CD4-positive, alpha-beta memory T cell (primary cell): Measurements from ENCODE around the gene HOXB5. TPM values are rescaled to one million over a fixed set of nuclear protein-coding genes. Genes with fewer than 3 reads are reported as not detected.

ENCODE experiments used
- CTCF ChIA-PET: fragments of 350-600 bp; sonication (Branson Sonifier 250); formaldehyde crosslinking; loops from one replicate; lab custom pipeline; 2021; ENCODE audit warnings: inconsistent platforms; ENCODE audit not compliant: partially characterized antibody; lab: Charles Lee
- POLR2A ChIA-PET: fragments of 350-600 bp; sonication (Branson Sonifier 250); formaldehyde crosslinking; loops from one replicate; lab custom pipeline; 2021; ENCODE audit not compliant: partially characterized antibody; lab: Charles Lee
- DNase-seq, 5 donors: peaks; one replicate each; pipeline versions ENCODE4 v3.0.0 to v3.0.0-alpha.2; 2020 to 2022; ENCODE audit warnings: mixed read lengths in 1 of 5
- H3K27ac ChIP-seq: one replicate; pipeline ENCODE4 v1.7.0; 2013; ENCODE audit warnings: low read depth, low read length
- H3K27me3 ChIP-seq: 2 replicates; pipeline ENCODE4 v1.7.0; 2013; ENCODE audit warnings: mild to moderate bottlenecking, low read length, moderate library complexity; ENCODE audit not compliant: insufficient read depth
- H3K36me3 ChIP-seq: 2 replicates; pipeline ENCODE4 v1.7.0; 2013; ENCODE audit warnings: mild to moderate bottlenecking, low read length, moderate library complexity; ENCODE audit not compliant: insufficient read depth
- H3K4me1 ChIP-seq: 2 replicates; pipeline ENCODE4 v1.7.0; 2013; ENCODE audit warnings: mild to moderate bottlenecking, low read length, moderate library complexity; ENCODE audit not compliant: insufficient read depth
- H3K4me3 ChIP-seq, 2 donors: one replicate each; pipeline ENCODE4 v1.7.0; 2013; ENCODE audit warnings: low read length in 2 of 2, mild to moderate bottlenecking in 1 of 2
- H3K9me3 ChIP-seq, 2 donors: one replicate each; pipeline ENCODE4 v1.7.0; 2013; ENCODE audit warnings: low read length in 2 of 2, control low read depth in 1 of 2; ENCODE audit not compliant: control insufficient read depth in 1 of 2
- H3K27ac Mint-ChIP-seq, 7 donors: one replicate each; pipeline ENCODE4 v1.8.0; 2020 to 2021; ENCODE audit warnings: mixed read lengths in 7 of 7, mild to moderate bottlenecking in 6 of 7, inconsistent platforms in 3 of 7, moderate library complexity in 3 of 7
- H3K27me3 Mint-ChIP-seq, 2 donors: one replicate each; pipeline ENCODE4 v1.8.0; 2020 to 2021; ENCODE audit warnings: mixed read lengths in 2 of 2
- H3K36me3 Mint-ChIP-seq, 2 donors: one replicate each; pipeline ENCODE4 v1.8.0; 2020 to 2021; ENCODE audit warnings: mixed read lengths in 2 of 2, inconsistent platforms in 1 of 2, mild to moderate bottlenecking in 1 of 2
- H3K4me1 Mint-ChIP-seq, 4 donors: one replicate each; pipeline ENCODE4 v1.8.0; 2020 to 2021; ENCODE audit warnings: mixed read lengths in 4 of 4, mild to moderate bottlenecking in 1 of 4
- H3K4me3 Mint-ChIP-seq, 8 donors: one replicate each; pipeline ENCODE4 v1.8.0; 2020 to 2021; ENCODE audit warnings: mixed read lengths in 8 of 8, mild to moderate bottlenecking in 7 of 8, moderate library complexity in 6 of 8, inconsistent platforms in 3 of 8
- H3K9me3 Mint-ChIP-seq, 8 donors: one replicate each; pipeline ENCODE4 v1.8.0; 2020 to 2021; ENCODE audit warnings: mixed read lengths in 8 of 8, mild to moderate bottlenecking in 5 of 8, inconsistent platforms in 3 of 8, moderate library complexity in 1 of 8
- intact Hi-C: fragments of 100-400 bp; cut with micrococcal nuclease; formaldehyde crosslinking; loops from one replicate; pipeline ENCODE4 v1.15.1; 2023
- polyA plus RNA-seq, 2 donors: library from polyadenylated mRNA; unstranded; fragments of 300-500 nt; fragmentation: Illumina TruSeq; gene quantifications; one replicate each; pipeline ENCODE4 v1.2.3, GENCODE V29; 2021
- total RNA-seq, 2 experiments: library from RNA; stranded (reverse); gene quantifications; one replicate each; pipeline ENCODE4 v1.2.3, GENCODE V29; 2021

The HOXB5 gene
- total and polyA plus RNA-seq, 4 experiments from 2014 or later, result not detected

- H3K27me3 Mint-ChIP-seq, result peaks cover 43 to 70% of the 10 kb centered on the region in 2 donors
- POLR2A ChIA-PET, result interaction anchor here (1.0 kb wide), 1 partner anchor 65 kb away, joined by 3 read pairs; no protein-coding TSS in a partner anchor
- CTCF ChIA-PET, result interaction anchor here (1.1 to 1.4 kb wide), 3 partner anchors 13 to 581 kb away, joined by 3 read pairs; no protein-coding TSS in a partner anchor
- no peak overlapping the region for H3K4me3 Mint-ChIP-seq
- H3K4me3 ChIP-seq, result no peak overlapping the region
- H3K4me1 Mint-ChIP-seq, result peaks cover 9 to 39% (median 23%) of the 10 kb centered on the region in 4 donors
- peaks cover 47% of the 10 kb centered on the region for H3K4me1 ChIP-seq
- H3K36me3 ChIP-seq, result no peaks in the 10 kb centered on the region
- H3K9me3 ChIP-seq, result no peaks in the 10 kb centered on the region
- peaks cover 60% of the 10 kb centered on the region for H3K27me3 ChIP-seq
- H3K9me3 Mint-ChIP-seq, result no peaks in the 10 kb centered on the region
- H3K36me3 Mint-ChIP-seq, result peaks cover 0 to 6% of the 10 kb centered on the region in 2 donors
- no peak overlapping the region for H3K27ac Mint-ChIP-seq
- no peak for DNase-seq
- H3K27ac ChIP-seq, result no peak overlapping the region
- intact Hi-C loops, result no loop called here
These were observed 12.7 kb upstream of the HOXB5 start for GRCh38 chr17:48605991-48606891.

- peaks cover 40% of the 10 kb centered on the region for H3K4me1 ChIP-seq
- DNase-seq, result no peak
- POLR2A ChIA-PET, result no interaction called here
- H3K27me3 Mint-ChIP-seq, result peaks cover 48 to 70% of the 10 kb centered on the region in 2 donors
- CTCF ChIA-PET, result interaction anchor here (0.6 to 1.4 kb wide), 3 partner anchors 13 to 580 kb away, joined by 3 read pairs; no protein-coding TSS in a partner anchor
- H3K4me3 Mint-ChIP-seq, result peak overlapping the region in 1 of 8 donors; percentile 61
- H3K27ac Mint-ChIP-seq, result peak overlapping the region in 1 of 7 donors; percentile 33
- no peaks in the 10 kb centered on the region for H3K36me3 ChIP-seq
- H3K9me3 ChIP-seq, result no peaks in the 10 kb centered on the region
- H3K27me3 ChIP-seq, result peaks cover 62% of the 10 kb centered on the region
- H3K9me3 Mint-ChIP-seq, result no peaks in the 10 kb centered on the region
- intact Hi-C loops, result no loop called here
- no peak overlapping the region for H3K27ac ChIP-seq
- H3K4me1 Mint-ChIP-seq, result peaks cover 7 to 32% (median 17%) of the 10 kb centered on the region in 4 donors
- no peaks in the 10 kb centered on the region for H3K36me3 Mint-ChIP-seq
- H3K4me3 ChIP-seq, result no peak overlapping the region
These were observed 11.9 kb upstream of the HOXB5 start for GRCh38 chr17:48605409-48605919.

GRCh38 chr17:48604770-48605329 is 11.3 kb upstream of the HOXB5 start, which contains the start of gene HOXB6:
Gene HOXB6, minus strand, starts transcription at chr17:48604986. Its CDS starts 6,836 bp downstream, at chr17:48598150.
- Histone ChIP-seq H3K4me3 (no peak within 1 kb of the TSS), H3K36me3 (no peaks in the 10 kb centered on the region), H3K27me3 (peaks cover 65% of the 10 kb centered on the region), H3K9me3 (no peaks in the 10 kb centered on the region), H3K4me1 (peaks cover 34% of the 10 kb centered on the region), H3K27ac (no peak within 1 kb of the TSS)
- Mint-ChIP-seq H3K27me3 (peaks cover 54 to 76% of the 10 kb centered on the region in 2 donors), H3K36me3 (no peaks in the 10 kb centered on the region), H3K4me1 (peaks cover 7 to 32% (median 17%) of the 10 kb centered on the region in 4 donors), H3K27ac (peak within 1 kb of the TSS in 1 of 7 donors; percentile 33), H3K4me3 (peak within 1 kb of the TSS in 7 of 8 donors; percentile 5 to 75 (median 41)), H3K9me3 (no peaks in the 10 kb centered on the region)
- POLR2A ChIA-PET, result interaction anchor here (0.7 to 1.0 kb wide), 2 partner anchors 12 to 20 kb away, joined by 3 read pairs; partner anchors contain the start of gene HOXB5
- no peak for DNase-seq
- CTCF ChIA-PET, result interaction anchor here (0.7 to 1.4 kb wide), 3 partner anchors 32 to 579 kb away, joined by 3 to 4 read pairs (median 3); no protein-coding TSS in a partner anchor
- intact Hi-C loops, result no loop called here

DNA sequence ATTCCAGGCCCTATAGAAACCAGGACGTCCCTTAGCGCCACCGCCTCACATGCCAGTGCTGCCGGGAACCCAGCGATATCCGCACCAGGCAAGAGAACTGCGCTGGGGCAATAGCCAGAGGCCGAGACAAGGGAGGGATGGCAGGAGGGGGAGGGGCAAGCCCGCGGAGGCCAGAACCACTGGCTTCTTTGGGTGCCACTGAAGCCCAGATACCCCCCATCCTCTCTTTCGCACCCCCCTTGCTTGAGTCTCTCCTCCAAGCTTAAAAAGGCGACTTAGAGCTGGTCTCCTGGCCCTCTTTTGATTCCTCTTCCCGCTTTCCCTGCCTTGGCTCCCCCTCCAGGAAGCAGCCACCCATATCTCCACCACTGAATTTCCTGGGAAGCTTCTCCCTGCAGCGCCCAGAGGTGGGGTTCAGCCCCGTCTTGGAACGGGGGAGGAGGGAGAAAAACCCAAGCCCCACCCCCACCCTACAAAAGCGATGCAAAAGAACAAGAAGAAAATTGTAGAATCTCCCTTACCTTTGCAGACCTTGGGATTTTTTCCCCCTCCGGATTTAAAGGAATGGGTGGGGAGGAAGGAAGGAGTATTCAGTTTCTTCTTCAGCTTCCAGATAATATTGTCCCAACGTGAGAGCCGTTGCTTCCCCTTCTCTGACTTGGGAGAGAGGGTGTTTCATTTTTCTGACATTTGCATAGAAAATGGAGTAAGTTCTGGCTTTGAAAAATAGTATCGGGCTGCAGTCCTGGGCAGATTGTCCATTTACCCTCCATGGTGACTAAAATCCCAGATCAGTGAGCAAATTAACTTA is 10.6 kb upstream of the HOXB5 start:
- no peak for DNase-seq
- Histone ChIP-seq H3K27me3 (peaks cover 64% of the 10 kb centered on the region), H3K4me1 (peaks cover 32% of the 10 kb centered on the region), H3K36me3 (no peaks in the 10 kb centered on the region), H3K4me3 (no peak overlapping the region), H3K27ac (no peak overlapping the region), H3K9me3 (no peaks in the 10 kb centered on the region)
- CTCF ChIA-PET, result interaction anchor here (0.7 kb wide), 1 partner anchor 190 kb away, joined by 4 read pairs; no protein-coding TSS in a partner anchor
- Mint-ChIP-seq H3K9me3 (no peaks in the 10 kb centered on the region), H3K36me3 (no peaks in the 10 kb centered on the region), H3K4me1 (peaks cover 7 to 32% (median 17%) of the 10 kb centered on the region in 4 donors), H3K4me3 (peak overlapping the region in 5 of 8 donors; percentile 7 to 46 (median 41)), H3K27ac (peak overlapping the region in 1 of 7 donors; percentile 2), H3K27me3 (peaks cover 58 to 77% of the 10 kb centered on the region in 2 donors)
- POLR2A ChIA-PET, result interaction anchor here (0.7 to 1.0 kb wide), 2 partner anchors 11 to 21 kb away, joined by 3 read pairs; partner anchors contain the start of gene HOXB5
- intact Hi-C loops, result no loop called here

DNA sequence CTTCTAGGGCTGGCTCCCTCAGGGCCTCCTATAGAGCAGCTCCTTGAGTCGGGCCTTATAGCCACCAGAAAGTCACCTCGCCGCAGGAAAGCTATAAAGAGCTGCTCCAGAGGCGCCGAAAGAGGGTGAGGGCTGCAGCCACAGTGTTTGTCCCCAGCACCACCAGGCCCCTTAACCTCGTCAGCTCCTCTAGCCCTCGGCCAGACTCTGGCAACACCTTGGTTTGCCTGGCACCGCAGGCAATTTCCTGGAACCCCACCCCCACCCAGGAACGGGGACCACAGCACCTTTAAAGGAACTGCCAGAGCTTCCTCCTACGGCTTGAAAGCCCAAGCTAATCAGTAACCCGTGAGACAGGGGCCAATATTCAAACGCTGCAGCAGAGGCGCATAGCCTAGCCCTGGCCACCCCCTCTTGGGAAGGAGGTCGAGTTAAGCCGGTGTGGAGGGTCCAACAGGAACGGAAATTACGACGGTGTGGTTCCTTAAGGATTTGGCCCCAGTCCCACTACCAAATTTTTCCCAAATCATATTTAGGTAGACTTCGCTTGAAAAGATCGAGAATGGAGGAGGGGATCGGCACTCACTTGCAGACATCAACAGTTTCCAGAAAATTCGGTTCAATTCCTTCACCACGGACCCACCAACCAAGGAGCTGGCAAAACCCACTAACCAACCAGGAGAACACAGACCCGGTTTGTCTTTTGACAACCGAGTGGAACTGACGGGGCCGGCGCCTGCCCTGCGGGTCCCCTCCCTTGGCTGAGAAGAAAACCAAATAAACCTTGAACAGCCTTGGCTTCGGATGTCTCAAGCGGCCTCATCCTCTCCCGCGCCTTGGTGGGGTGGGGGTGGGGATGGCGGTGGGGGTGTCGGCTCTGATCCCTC is 8.2 kb upstream of the HOXB5 start:
- peaks cover 53% of the 10 kb centered on the region for H3K4me1 ChIP-seq
- no peak for DNase-seq
- Mint-ChIP-seq H3K4me1 (peaks cover 18 to 55% (median 34%) of the 10 kb centered on the region in 4 donors), H3K36me3 (no peaks in the 10 kb centered on the region), H3K9me3 (no peaks in the 10 kb centered on the region), H3K27ac (peak overlapping the region in 2 of 7 donors; percentile 46 to 74), H3K27me3 (peaks cover 67 to 83% of the 10 kb centered on the region in 2 donors), H3K4me3 (peak overlapping the region in 4 of 8 donors; percentile 29 to 81 (median 66))
- no peak overlapping the region for H3K4me3 ChIP-seq
- H3K36me3 ChIP-seq, result no peaks in the 10 kb centered on the region
- H3K27me3 ChIP-seq, result peaks cover 83% of the 10 kb centered on the region
- ChIA-PET CTCF (interaction anchor here (0.5 to 2.6 kb wide), 7 partner anchors 8 to 363 kb away, joined by 3 to 9 read pairs (median 3); no protein-coding TSS in a partner anchor), POLR2A (interaction anchor here (1.0 kb wide), 1 partner anchor 11 kb away, joined by 5 read pairs; no protein-coding TSS in a partner anchor)
- intact Hi-C loops, result no loop called here
- no peak overlapping the region for H3K27ac ChIP-seq
- H3K9me3 ChIP-seq, result no peaks in the 10 kb centered on the region
